GM12872 (cell line): Measurements from ENCODE around the gene IFNL1.

Source experiments
- CTCF ChIP-seq: IDR thresholded peaks from 3 replicates; pipeline ENCODE4 v1.5.1; 2011; ENCODE audit warnings: low read depth, mild to moderate bottlenecking, low read length, moderate library complexity; ENCODE audit not compliant: insufficient read depth

IFNL1 gene

GRCh38 chr19:39335168-39335548 lies 39.0 kb downstream of the IFNL1 start:
- no peak for TF ChIP-seq CTCF

DNA sequence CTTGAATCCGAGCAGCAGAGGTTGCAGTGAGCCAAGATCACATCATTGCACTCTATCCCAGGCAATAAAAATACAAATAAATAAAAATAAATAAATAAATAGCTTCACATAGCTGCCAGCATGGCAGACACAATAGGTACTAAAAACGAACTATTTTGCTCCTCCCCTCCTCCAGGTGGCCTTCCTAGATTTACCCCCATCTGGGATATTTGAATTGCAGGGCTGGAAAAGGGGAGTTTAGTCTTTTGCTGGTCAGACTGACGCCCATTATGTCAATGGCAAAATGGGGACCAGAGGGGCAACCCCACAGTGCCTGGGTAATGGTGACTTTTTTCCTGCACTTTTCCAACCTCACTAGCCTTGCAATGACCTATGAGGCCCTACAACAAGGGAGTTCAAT lies 40.3 kb downstream of the IFNL1 start:
- TF ChIP-seq CTCF: no peak

DNA sequence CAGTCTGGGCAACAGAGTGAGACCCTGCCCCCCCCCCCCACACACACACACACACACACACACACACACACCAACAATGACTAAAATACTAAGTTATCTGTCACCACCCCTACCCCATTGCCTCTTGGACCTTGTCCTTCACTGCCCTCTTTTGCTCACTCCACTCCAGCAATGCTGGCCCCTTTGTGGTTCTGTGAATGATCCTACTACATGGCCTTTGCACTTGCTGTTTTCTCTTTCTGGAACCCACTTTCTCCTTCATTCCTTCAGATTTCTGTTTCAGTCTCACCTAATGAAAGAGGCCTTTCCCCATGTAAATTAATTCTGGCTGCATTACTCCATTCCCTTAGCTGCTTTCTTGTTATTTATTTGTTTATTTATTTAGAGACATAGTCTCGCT lies 43.5 kb downstream of the IFNL1 start:
- TF ChIP-seq CTCF: no peak

DNA sequence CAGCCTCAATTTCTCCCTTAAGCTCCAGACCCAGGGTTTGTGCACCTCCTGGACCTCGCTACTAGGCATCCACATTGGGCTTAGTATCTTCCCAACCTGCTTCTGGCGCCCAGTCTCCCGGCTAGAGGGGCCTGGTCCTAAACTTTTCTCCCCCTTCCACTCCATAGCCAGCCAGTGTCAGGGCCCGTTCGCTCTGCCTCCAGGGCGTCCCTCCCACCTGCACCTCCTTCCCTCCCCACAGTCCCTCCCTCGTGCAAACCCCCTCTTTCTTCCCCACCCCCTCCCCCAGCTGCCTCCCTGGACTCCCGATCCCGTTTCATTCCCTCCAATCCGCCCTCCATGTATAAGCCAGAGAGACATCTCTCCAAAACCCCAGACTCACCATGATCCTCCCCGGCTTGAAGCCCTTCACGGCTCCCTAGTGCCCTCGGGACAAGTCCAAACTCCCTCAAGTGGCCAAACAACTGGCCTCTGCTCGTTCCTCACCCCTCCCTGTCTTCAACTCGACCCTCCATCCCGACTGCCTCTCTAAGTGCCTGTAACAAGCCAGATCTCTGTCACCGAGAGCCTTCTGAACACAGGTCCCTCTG lies 45.0 kb downstream of the IFNL1 start:
- TF ChIP-seq CTCF: peak; percentile 24; the same call in 1 of the 3 replicates

DNA sequence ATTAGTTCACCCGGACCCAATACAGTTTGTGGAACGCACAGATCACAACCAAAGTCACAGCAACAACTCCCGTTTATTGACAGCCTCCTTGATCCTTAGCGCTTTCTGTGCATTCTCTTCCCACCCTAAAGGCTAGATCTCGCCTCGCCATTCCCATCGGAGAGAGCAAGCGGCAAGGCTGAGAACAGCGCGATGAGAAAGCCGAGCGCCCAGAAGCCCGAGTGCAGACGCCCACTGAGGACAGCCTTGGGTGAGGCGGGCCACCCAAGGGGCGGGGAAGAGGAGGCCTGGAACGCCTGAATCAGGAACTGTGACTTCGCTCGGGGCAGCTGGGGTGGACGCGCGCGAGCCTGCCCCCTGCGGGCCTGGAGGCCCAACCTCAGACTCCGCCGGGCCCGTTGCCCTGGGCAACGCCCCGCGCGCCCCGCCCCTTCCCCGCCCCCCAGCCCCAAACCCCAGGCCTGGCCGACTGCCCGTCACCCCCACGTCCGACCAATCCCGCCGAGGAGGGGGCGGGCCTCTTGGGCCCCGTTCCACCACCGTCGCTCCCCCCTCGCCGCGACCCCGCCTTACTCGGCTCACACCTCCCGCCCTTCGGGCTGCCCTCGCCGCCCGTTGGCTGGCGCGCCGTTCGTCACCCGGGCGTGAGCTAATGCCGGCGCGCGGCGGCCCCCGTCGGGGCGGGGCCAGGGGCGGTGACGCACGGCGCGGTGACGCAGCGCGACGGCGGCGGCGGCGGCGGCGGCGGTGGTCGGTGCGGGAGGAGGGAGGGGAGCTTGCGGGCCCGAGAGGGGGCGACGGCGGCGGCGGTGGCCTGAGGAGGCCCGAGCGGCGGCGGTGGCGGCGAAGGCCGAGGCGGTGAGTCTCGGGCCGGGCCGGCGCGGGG lies 45.8 kb downstream of the IFNL1 start, which contains the start of gene SAMD4B:
Gene SAMD4B, plus strand, starts transcription at position 703 of the 886 bp plus-strand sequence. CDS start 14,473 bp downstream, outside the sequence.
- peak; percentile 68 for TF ChIP-seq CTCF

DNA sequence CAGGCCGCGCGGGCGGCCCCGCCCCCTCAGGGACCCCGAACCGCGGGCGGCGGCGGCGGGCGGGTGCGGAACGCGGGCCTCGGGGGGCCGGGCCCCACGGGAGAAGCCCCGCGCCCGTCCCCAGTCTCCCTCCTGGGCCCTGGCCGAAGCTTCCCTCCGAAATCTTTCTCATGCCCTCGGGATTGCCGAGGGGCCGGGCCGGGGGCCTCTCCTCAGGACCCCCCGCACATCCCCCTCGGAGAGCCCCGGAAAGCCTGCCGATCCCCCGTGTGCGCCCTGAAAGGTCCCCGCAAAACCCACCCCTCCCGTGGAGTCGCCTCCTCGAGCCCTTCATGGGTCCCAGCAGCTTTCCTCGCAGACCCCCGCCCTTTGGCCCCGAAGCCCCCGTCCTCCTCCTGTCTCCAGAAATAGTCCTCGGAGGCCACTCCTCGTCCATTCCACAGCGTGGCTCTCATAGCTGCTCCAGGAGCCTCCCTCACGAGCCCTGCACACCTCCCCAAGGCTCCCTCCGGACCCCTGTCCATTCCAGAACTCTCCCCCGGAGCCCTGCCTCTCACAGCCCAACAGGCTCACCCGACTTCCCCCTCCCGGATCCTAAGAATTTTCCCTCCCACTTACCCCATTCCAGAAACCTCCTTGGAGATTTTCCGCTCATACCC lies 46.6 kb downstream of the IFNL1 start:
- TF ChIP-seq CTCF: no peak

GRCh38 chr19:39345956-39346355 lies 49.7 kb downstream of the IFNL1 start:
- no peak for TF ChIP-seq CTCF
